ENCODE results near the gene TMEM215. TPM values are rescaled to one million over a fixed set of nuclear protein-coding genes. Genes with fewer than 3 reads are reported as not detected.

Gene TMEM215
- total and polyA plus RNA-seq, 2 of the 8 experiments (the other 6 are each of a cell fraction or from before 2014, with no cell fraction given), result 0.33 to 0.67 TPM

DNA sequence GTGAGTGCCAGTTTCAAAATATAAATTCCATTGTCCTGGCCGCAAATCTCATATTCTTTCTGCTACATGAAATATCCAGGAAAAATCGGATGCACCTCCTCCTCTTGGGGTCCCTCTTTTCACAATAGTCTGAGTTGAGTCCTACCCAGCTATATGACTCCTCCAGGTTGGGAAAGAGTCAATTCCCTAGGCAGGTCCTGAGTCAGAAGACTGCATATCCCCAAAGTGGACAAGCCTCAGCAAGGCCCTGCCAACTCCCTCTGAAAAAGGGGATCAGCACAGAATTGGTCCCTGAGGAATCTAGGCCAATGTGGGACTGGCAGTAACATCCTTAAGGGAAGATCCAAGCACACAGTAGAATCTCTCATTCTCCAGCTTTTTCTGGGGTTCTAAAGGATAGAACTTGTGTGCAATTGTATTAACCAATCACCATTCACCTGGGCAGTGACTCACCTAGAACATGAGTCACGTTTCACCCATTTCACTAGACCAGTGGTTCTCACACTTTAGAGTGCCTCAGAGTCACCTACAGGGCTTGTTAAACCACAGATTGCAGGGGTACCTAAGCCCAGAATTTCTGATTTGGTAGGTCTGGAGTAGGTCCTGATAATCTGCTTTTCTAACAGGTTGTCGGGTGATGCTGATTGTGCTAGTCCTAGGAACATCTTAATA is 44.7 kb upstream of the TMEM215 start:
- Histone ChIP-seq H3K4me2 (ENCODE audit: insufficient read depth in 1 of 2, low read depth in 2 of 2, low read length in 2 of 2) (no peak overlapping the region), H4K5ac (ENCODE audit: insufficient read length, low read depth, low read length) (no peak overlapping the region)
- no peak for FAIRE-seq

More for the DNA sequence above, 44.7 kb upstream of the TMEM215 start:
- no peak overlapping the region for H2AFZ ChIP-seq (ENCODE audit: low read length)
- no peaks in the 10 kb centered on the region; a peak in 1 of 4 replicates for H3K9me3 ChIP-seq (ENCODE audit: insufficient read depth in 2 of 2, low read depth in 1 of 2, low read length in 1 of 2)
- no peaks in the 10 kb centered on the region for H3K23me2 ChIP-seq (ENCODE audit: low read depth, low read length)
- no peaks in the 10 kb centered on the region for H3K36me3 ChIP-seq (ENCODE audit: control insufficient read depth in 2 of 4, insufficient read depth in 4 of 4, low read length in 3 of 4)
- ChIA-PET POLR2A (ENCODE audit: partially characterized antibody) (no interaction called here), CTCF (ENCODE audit: partially characterized antibody) (interaction anchor here (1.5 kb wide), 1 partner anchor 14 kb away, joined by 4 read pairs; no protein-coding TSS in a partner anchor)
- H4K91ac ChIP-seq (replicated peaks; ENCODE audit: insufficient read length, low read length), result no peak overlapping the region
- H4K20me1 ChIP-seq (replicated peaks in 1 of 2; ENCODE audit: control insufficient read depth in 1 of 2, insufficient read depth in 2 of 2, low read length in 2 of 2), result no peaks in the 10 kb centered on the region
- no peak overlapping the region for H2AK5ac ChIP-seq (ENCODE audit: low read depth, low read length)
- H2BK5ac ChIP-seq (ENCODE audit: low read depth, low read length), result no peak overlapping the region
- no peak overlapping the region for H3K14ac ChIP-seq (ENCODE audit: insufficient read length)
- H3K27ac ChIP-seq (ENCODE audit: low read depth, low read length), result no peak overlapping the region
- no peak overlapping the region for H3K18ac ChIP-seq (ENCODE audit: extremely low read depth, low read length)
- no peak overlapping the region for H2BK120ac ChIP-seq (replicated peaks; ENCODE audit: low read depth, low read length)
- DNase-seq (ENCODE audit: low read depth in 1 of 2, low spot score in 2 of 2), result no peak
- no peaks in the 10 kb centered on the region for H3K79me2 ChIP-seq (ENCODE audit: control insufficient read depth in 1 of 2, insufficient read depth in 2 of 2, low read length in 2 of 2)
- no peak overlapping the region for H3K4me3 ChIP-seq (ENCODE audit: extremely low read depth in 1 of 4, insufficient read depth in 2 of 4, low read depth in 3 of 4, low read length in 4 of 4)
- H3K4me1 ChIP-seq (replicated peaks in 1 of 4; ENCODE audit: control insufficient read depth in 3 of 4, insufficient read depth in 4 of 4, low read length in 3 of 4), result no peaks in the 10 kb centered on the region
- H3K56ac ChIP-seq (replicated peaks; ENCODE audit: insufficient read length, low read depth, low read length), result no peak overlapping the region
- H2BK15ac ChIP-seq (ENCODE audit: low read length), result no peak overlapping the region
- no peak overlapping the region for H3K9ac ChIP-seq (replicated peaks in 1 of 4; ENCODE audit: extremely low read depth in 1 of 4, low read depth in 3 of 4, low read length in 3 of 4)
- no peaks in the 10 kb centered on the region for H3K79me1 ChIP-seq (ENCODE audit: low read depth, low read length)
- no peak overlapping the region for H2BK12ac ChIP-seq (ENCODE audit: low read depth, low read length)
- no peak overlapping the region for H3K4ac ChIP-seq (replicated peaks; ENCODE audit: insufficient read length, low read depth, low read length)
- no peak overlapping the region for H3K23ac ChIP-seq (ENCODE audit: insufficient read length)
- WGBS, 2 experiments (ENCODE audit: extremely low coverage in 1 of 2, insufficient coverage in 1 of 2, insufficient read length in 1 of 2, insufficient replicate concordance in 2 of 2, low coverage in 1 of 2, low lambda C conversion rate in 2 of 2, missing lambda C conversion rate in 1 of 2), result 84% methylated on average over 4 of the region's 4 CpGs; no CpG with 5 or more reads in 1 of the 2 experiments
- H4K8ac ChIP-seq (ENCODE audit: extremely low read depth, insufficient read depth, low read length), result no peak overlapping the region
- H3K27me3 ChIP-seq (replicated peaks in 1 of 4; ENCODE audit: control insufficient read depth in 3 of 4, extremely low read depth in 1 of 4, insufficient read depth in 3 of 4, low read length in 3 of 4), result no peaks in the 10 kb centered on the region
- no peak for TF ChIP-seq ATF2 (IDR thresholded peaks at IDR 0.05; ENCODE audit: low read length)
- TF ChIP-seq CEBPB (IDR thresholded peaks at IDR 0.05; ENCODE audit: low read depth, low read length), result no peak
- TF ChIP-seq BACH1 (IDR thresholded peaks at IDR 0.05; ENCODE audit: low read length), result no peak
- TF ChIP-seq RFX5 (IDR thresholded peaks at IDR 0.05; ENCODE audit: borderline replicate concordance, low read depth, low read length), result no peak
- no peak for TF ChIP-seq NRF1 (IDR thresholded peaks at IDR 0.05; ENCODE audit: low read depth, low read length)
- no peak for TF ChIP-seq RBBP5 (IDR thresholded peaks at IDR 0.05; ENCODE audit: borderline replicate concordance, low read depth, low read length)
- TF ChIP-seq SRF (IDR thresholded peaks at IDR 0.05; ENCODE audit: low read depth, low read length), result no peak
- no peak for TF ChIP-seq RAD21 (IDR thresholded peaks at IDR 0.05 in 1 of 2, conservative IDR thresholded peaks at IDR 0.05 in 1 of 2; ENCODE audit: low read depth in 2 of 2, low read length in 2 of 2)
- H2BK20ac ChIP-seq (ENCODE audit: low read length), result no peak overlapping the region

Data from H1 (cell line).